MM.1S (cell line): ENCODE data around the gene ALKBH2.

ENCODE experiments used
- DNase-seq: peaks from one replicate; pipeline ENCODE4 v3.0.0-alpha.2; 2015
- H2AFZ ChIP-seq: fragments of 300-600 bp; sonication (generic); 2 replicates; pipeline ENCODE4 v1.6.0; 2016; ENCODE audit warnings: antibody characterized with exemption, low read length
- H3F3A ChIP-seq: fragments of 300-600 bp; sonication (generic); 2 replicates; pipeline ENCODE4 v1.6.1; 2016; ENCODE audit warnings: mild to moderate bottlenecking, antibody characterized with exemption, low read length, moderate library complexity, mixed read lengths; ENCODE audit not compliant: insufficient read depth
- H3K27ac ChIP-seq: fragments of 300-600 bp; sonication (generic); 2 replicates; pipeline ENCODE4 v1.5.1; 2016; ENCODE audit warnings: mild to moderate bottlenecking, low read length
- H3K27me3 ChIP-seq: fragments of 300-600 bp; sonication (generic); replicated peaks from 2 replicates; pipeline ENCODE4 v1.6.0; 2016; ENCODE audit warnings: low read length; ENCODE audit not compliant: insufficient read depth
- H3K36me3 ChIP-seq: fragments of 300-600 bp; sonication (generic); replicated peaks from 2 replicates; pipeline ENCODE4 v1.6.1; 2016; ENCODE audit warnings: mild to moderate bottlenecking, low read length, mixed read lengths; ENCODE audit not compliant: insufficient read depth
- H3K4me1 ChIP-seq: fragments of 300-600 bp; sonication (generic); 2 replicates; pipeline ENCODE4 v1.6.1; 2016; ENCODE audit warnings: low read length, mixed read lengths
- H3K4me2 ChIP-seq: fragments of 300-600 bp; sonication (generic); 2 replicates; pipeline ENCODE4 v1.6.0; 2016; ENCODE audit warnings: low read depth, low read length
- H3K4me3 ChIP-seq: fragments of 300-600 bp; sonication (generic); 2 replicates; pipeline ENCODE4 v1.5.1; 2016; ENCODE audit warnings: low read length, mixed read lengths
- H3K79me2 ChIP-seq: fragments of 300-600 bp; sonication (generic); 2 replicates; pipeline ENCODE4 v1.6.1; 2016; ENCODE audit warnings: mixed run types, low read length, mixed read lengths
- H3K9ac ChIP-seq: fragments of 300-600 bp; sonication (generic); 2 replicates; pipeline ENCODE4 v1.6.1; 2016; ENCODE audit warnings: low read length, mixed read lengths
- H3K9me2 ChIP-seq: fragments of 300-600 bp; sonication (generic); replicated peaks from 2 replicates; pipeline ENCODE4 v1.6.1; 2016; ENCODE audit warnings: mild to moderate bottlenecking, low read length, mixed read lengths; ENCODE audit not compliant: insufficient read depth
- H3K9me3 ChIP-seq: fragments of 300-600 bp; sonication (generic); replicated peaks from 2 replicates; pipeline ENCODE4 v1.6.1; 2016; ENCODE audit warnings: mild to moderate bottlenecking, low read length, mixed read lengths; ENCODE audit not compliant: insufficient read depth
- H4K20me1 ChIP-seq: fragments of 300-600 bp; sonication (generic); 2 replicates; pipeline ENCODE4 v1.6.1; 2016; ENCODE audit warnings: mild to moderate bottlenecking, low read length, moderate library complexity, mixed read lengths; ENCODE audit not compliant: insufficient read depth
- CTCF ChIP-seq: fragments of 300-600 bp; sonication (generic); IDR thresholded peaks from 2 replicates; pipeline ENCODE4 v1.5.1; 2016; ENCODE audit warnings: antibody characterized with exemption, low read length, mixed read lengths
- EZH2 ChIP-seq: fragments of 300-600 bp; sonication (generic); optimal IDR thresholded peaks from 2 replicates; pipeline ENCODE3; 2017; ENCODE audit warnings: low read depth, mild to moderate bottlenecking, antibody characterized with exemption, low read length, mixed read lengths
- EZH2phosphoT487 ChIP-seq: fragments of 300-600 bp; sonication (generic); IDR thresholded peaks from 2 replicates; pipeline ENCODE4 v1.6.1; 2018; ENCODE audit warnings: antibody characterized with exemption, low read length

Gene ALKBH2

GRCh38 chr12:109047081-109047805 is 46.0 kb downstream of the ALKBH2 start:
- no peak overlapping the region for H2AFZ ChIP-seq
- no peaks in the 10 kb centered on the region for H4K20me1 ChIP-seq
- H3F3A ChIP-seq: no peaks in the 10 kb centered on the region
- no peaks in the 10 kb centered on the region for H3K79me2 ChIP-seq
- no peak overlapping the region for H3K4me3 ChIP-seq
- no peaks in the 10 kb centered on the region for H3K9me2 ChIP-seq
- H3K4me2 ChIP-seq: no peak overlapping the region
- H3K27me3 ChIP-seq: no peaks in the 10 kb centered on the region
- no peak overlapping the region for H3K27ac ChIP-seq
- DNase-seq: no peak
- TF ChIP-seq CTCF (no peak), EZH2phosphoT487 (no peak), EZH2 (no peak)
- no peaks in the 10 kb centered on the region for H3K36me3 ChIP-seq
- H3K4me1 ChIP-seq: no peaks in the 10 kb centered on the region; the same call in 1 of the 2 replicates
- no peaks in the 10 kb centered on the region for H3K9me3 ChIP-seq
- H3K9ac ChIP-seq: no peak overlapping the region

- H3K79me2 ChIP-seq: no peaks in the 10 kb centered on the region
- no peak overlapping the region for H3K4me3 ChIP-seq
- H3K36me3 ChIP-seq: no peaks in the 10 kb centered on the region
- no peaks in the 10 kb centered on the region for H4K20me1 ChIP-seq
- no peak overlapping the region for H3K9ac ChIP-seq
- H3F3A ChIP-seq: no peaks in the 10 kb centered on the region
- H3K4me1 ChIP-seq: no peaks in the 10 kb centered on the region
- H3K9me3 ChIP-seq: no peaks in the 10 kb centered on the region
- H3K4me2 ChIP-seq: no peak overlapping the region
- DNase-seq: no peak
- TF ChIP-seq CTCF: no peak
- TF ChIP-seq EZH2phosphoT487: no peak
- H3K27me3 ChIP-seq: no peaks in the 10 kb centered on the region
- no peak overlapping the region for H3K27ac ChIP-seq
- no peak overlapping the region for H2AFZ ChIP-seq
- H3K9me2 ChIP-seq: no peaks in the 10 kb centered on the region
These were observed 49.0 kb downstream of the ALKBH2 start for GRCh38 chr12:109044241-109044640.
